Prostate gland (tissue), 2 donors: ENCODE data around the gene PTPRM.

Experiments used
- CTCF ChIP-seq, 4 experiments: fragments of 200-600 bp in 2 of 4; fragments of 450-650 bp in 2 of 4; sonication (generic) in 2 of 4; IDR thresholded peaks; 1 replicate in 3 of 4; 2 replicates in 1 of 4; pipeline ENCODE4 v1.5.1; 2016 to 2019; ENCODE audit warnings: antibody characterized with exemption in 4 of 4, mild to moderate bottlenecking in 2 of 4, moderate library complexity in 2 of 4
- POLR2A ChIP-seq: fragments of 450-650 bp; IDR thresholded peaks from one replicate; pipeline ENCODE4 v1.6.1; 2016; ENCODE audit warnings: antibody characterized with exemption, mild to moderate bottlenecking
- POLR2AphosphoS5 ChIP-seq: sonication (generic); formaldehyde crosslinking; IDR thresholded peaks from one replicate; pipeline ENCODE4 v1.6.1; 2017; ENCODE audit warnings: antibody characterized with exemption

- TF ChIP-seq CTCF (IDR thresholded peaks at IDR 0.05) (no peak), POLR2AphosphoS5 (no peak), POLR2A (no peak)
These were observed 482.0 kb downstream of the PTPRM start for GRCh38 chr18:8049147-8049546.
